GM23338 (cell line): Measurements from ENCODE around the gene USP21. TPM values are rescaled to one million over a fixed set of nuclear protein-coding genes. Genes with fewer than 3 reads are reported as not detected.
"Not testable (repeated sequence)": the region's sequence is repeated elsewhere in the genome, so short reads cannot be mapped to it uniquely, and the experiment has no call there.

Experiments used
- ATAC-seq: fragments of 200-7000 bp; cut with Tn5 transposase; 3 replicates; pipeline ENCODE4 v1.9.1; 2020
- DNase-seq: peaks from one replicate; pipeline ENCODE4 v3.0.0-alpha.2; 2015; ENCODE audit warnings: low spot score
- H2AFZ ChIP-seq: fragments of 200-600 bp; sonication (generic); 2 replicates; pipeline ENCODE4 v1.8.0; 2016; ENCODE audit warnings: antibody characterized with exemption, mild to moderate bottlenecking, moderate library complexity
- H3F3A ChIP-seq: fragments of 200-600 bp; sonication (generic); replicated peaks from 2 replicates; pipeline ENCODE4 v1.8.0; 2017; ENCODE audit warnings: antibody characterized with exemption, mixed run types, low read depth
- H3K27ac ChIP-seq: fragments of 200-600 bp; sonication (generic); 2 replicates; pipeline ENCODE4 v1.6.1; 2016; ENCODE audit warnings: low read depth
- H3K27me3 ChIP-seq: fragments of 200-600 bp; sonication (generic); 2 replicates; pipeline ENCODE4 v1.8.0; 2016; ENCODE audit warnings: mild to moderate bottlenecking, mixed run types, moderate library complexity; ENCODE audit not compliant: insufficient read depth
- H3K36me3 ChIP-seq: fragments of 200-600 bp; sonication (generic); 2 replicates; pipeline ENCODE4 v1.8.0; 2016; ENCODE audit warnings: mild to moderate bottlenecking; ENCODE audit not compliant: insufficient read depth
- H3K4me1 ChIP-seq: fragments of 200-600 bp; sonication (generic); 2 replicates; pipeline ENCODE4 v1.8.0; 2016; ENCODE audit warnings: mild to moderate bottlenecking, moderate library complexity; ENCODE audit not compliant: insufficient read depth
- H3K4me2 ChIP-seq: fragments of 200-600 bp; sonication (generic); 2 replicates; pipeline ENCODE4 v1.7.1; 2017; ENCODE audit warnings: mixed run types
- H3K4me3 ChIP-seq: fragments of 200-600 bp; sonication (generic); 2 replicates; pipeline ENCODE4 v1.6.1; 2016; ENCODE audit warnings: mixed run types
- H3K79me2 ChIP-seq: fragments of 200-600 bp; sonication (generic); replicated peaks from 2 replicates; pipeline ENCODE4 v1.8.0; 2017; ENCODE audit warnings: mild to moderate bottlenecking; ENCODE audit not compliant: insufficient read depth
- H3K9me2 ChIP-seq: fragments of 200-600 bp; sonication (generic); 2 replicates; pipeline ENCODE4 v1.8.0; 2017; ENCODE audit not compliant: insufficient read depth
- H4K20me1 ChIP-seq: fragments of 200-600 bp; sonication (generic); replicated peaks from 2 replicates; pipeline ENCODE4 v1.8.0; 2017; ENCODE audit warnings: mild to moderate bottlenecking; ENCODE audit not compliant: insufficient read depth
- H3K27ac Mint-ChIP-seq: 2 replicates; pipeline ENCODE4 v1.8.0; 2020; ENCODE audit warnings: inconsistent platforms, mild to moderate bottlenecking, moderate library complexity, mixed read lengths
- H3K27me3 Mint-ChIP-seq: 3 replicates; pipeline ENCODE4 v1.8.0; 2022; ENCODE audit warnings: low read depth, mild to moderate bottlenecking, moderate library complexity, mixed read lengths, inconsistent platforms; ENCODE audit not compliant: insufficient read depth, poor library complexity
- H3K36me3 Mint-ChIP-seq: 3 replicates; pipeline ENCODE4 v1.8.0; 2021; ENCODE audit warnings: low read depth, mild to moderate bottlenecking, inconsistent platforms, moderate library complexity, mixed read lengths
- H3K4me1 Mint-ChIP-seq: 3 replicates; pipeline ENCODE4 v1.8.0; 2020; ENCODE audit warnings: mild to moderate bottlenecking, inconsistent platforms, mixed read lengths
- H3K4me3 Mint-ChIP-seq: 3 replicates; pipeline ENCODE4 v1.8.0; 2021; ENCODE audit warnings: moderate library complexity, mild to moderate bottlenecking, inconsistent platforms, mixed read lengths
- H3K9me3 Mint-ChIP-seq: 3 replicates; pipeline ENCODE4 v1.8.0; 2020; ENCODE audit warnings: moderate library complexity, mild to moderate bottlenecking, inconsistent platforms, mixed read lengths
- CTCF ChIP-seq, 2 experiments: fragments of 200-600 bp in 1 of 2; sonication (generic) in 1 of 2; conservative IDR thresholded peaks; 2 replicates each; pipeline versions ENCODE4 v1.5.1 to v1.6.1; 2016 to 2017; ENCODE audit warnings: antibody characterized with exemption in 2 of 2, low read depth in 2 of 2, mild to moderate bottlenecking in 2 of 2, moderate library complexity in 1 of 2
- ETS1 ChIP-seq: IDR thresholded peaks from 2 replicates; pipeline ENCODE4 v1.6.1; 2016; ENCODE audit warnings: antibody characterized with exemption
- EZH2 ChIP-seq: fragments of 200-600 bp; sonication (generic); IDR thresholded peaks from one replicate; pipeline ENCODE4 v1.8.0; 2017; ENCODE audit warnings: antibody characterized with exemption, mild to moderate bottlenecking, low read depth; ENCODE audit not compliant: unreplicated experiment
- JUNB ChIP-seq: IDR thresholded peaks from one replicate; pipeline ENCODE4 v1.6.1; 2016; ENCODE audit warnings: antibody characterized with exemption; ENCODE audit not compliant: unreplicated experiment
- POLR2AphosphoS5 ChIP-seq: IDR thresholded peaks from 2 replicates; pipeline ENCODE4 v1.6.1; 2016; ENCODE audit warnings: antibody characterized with exemption, low read depth
- polyA plus RNA-seq: library from polyadenylated mRNA; unstranded; fragments of >200 nt; fragmentation: Nextera tagmentation; extraction: Ambion mirVana; gene quantifications from 2 replicates; pipeline ENCODE4 v1.2.1, GENCODE V29; 2016
- total RNA-seq: library from RNA; depleted of rRNA; stranded (reverse); fragments of >200 nt; shearing (Covaris generic); gene quantifications from 2 replicates; pipeline ENCODE4 v1.2.3, GENCODE V29; 2014

Gene USP21
- total and polyA plus RNA-seq, 2 experiments from 2014 or later = 17.9 to 25.6 TPM

- Histone ChIP-seq H3K4me3 (no peak overlapping the region), H3K9me2 (no peaks in the 10 kb centered on the region), H3K36me3 (no peaks in the 10 kb centered on the region), H4K20me1 (peaks cover 48% of the 10 kb centered on the region), H3K79me2 (peaks cover 79% of the 10 kb centered on the region), H3F3A (peaks cover 34% of the 10 kb centered on the region), H3K27ac (no peak overlapping the region), H3K4me2 (no peak overlapping the region), H3K4me1 (peaks cover 21% of the 10 kb centered on the region), H2AFZ (no peak overlapping the region), H3K27me3 (no peaks in the 10 kb centered on the region)
- TF ChIP-seq POLR2AphosphoS5 (no peak), CTCF (conservative IDR thresholded peaks at IDR 0.05; ENCODE audit: low read depth in 2 of 2) (no peak), JUNB (no peak), EZH2 (no peak), ETS1 (no peak)
- DNase-seq (no peak), ATAC-seq (no peak)
- Mint-ChIP-seq H3K4me1 (peaks cover 20% of the 10 kb centered on the region), H3K27ac (no peak overlapping the region), H3K27me3 (peaks cover 14% of the 10 kb centered on the region), H3K9me3 (no peaks in the 10 kb centered on the region), H3K4me3 (no peak overlapping the region), H3K36me3 (peaks cover 9% of the 10 kb centered on the region)
Measured at GRCh38 chr1:161115132-161115711, 44.1 kb upstream of the USP21 start.

GRCh38 chr1:161115961-161116360 is 43.3 kb upstream of the USP21 start:
- not testable (repeated sequence) for H3K4me2 ChIP-seq
- H3K4me3 Mint-ChIP-seq = peak overlapping the region; percentile 96; the same call in 2 of the 3 replicates

More at GRCh38 chr1:161115961-161116360, 43.3 kb upstream of the USP21 start:
- Histone ChIP-seq H3K4me1 (peaks cover 21% of the 10 kb centered on the region), H3F3A (peaks cover 33% of the 10 kb centered on the region), H3K79me2 (peaks cover 73% of the 10 kb centered on the region), H4K20me1 (peaks cover 44% of the 10 kb centered on the region)
- not testable (repeated sequence) for H3K27ac Mint-ChIP-seq, ATAC-seq, DNase-seq, H3K9me2 ChIP-seq, H3K36me3 ChIP-seq, H2AFZ ChIP-seq, H3K27ac ChIP-seq, H3K27me3 ChIP-seq, H3K9me3 Mint-ChIP-seq, H3K4me3 ChIP-seq
- peaks cover 16% of the 10 kb centered on the region for H3K36me3 Mint-ChIP-seq
- H3K4me1 Mint-ChIP-seq = peaks cover 22% of the 10 kb centered on the region
- H3K27me3 Mint-ChIP-seq = peaks cover 15% of the 10 kb centered on the region
